IMR-90 (cell line): Measurements from ENCODE around the gene KDM4E. TPM values are rescaled to one million over a fixed set of nuclear protein-coding genes. Genes with fewer than 3 reads are reported as not detected.

Experiments used
- ATAC-seq: fragments of 200-7000 bp; cut with Tn5 transposase; 2 replicates; pipeline ENCODE4 v1.9.1; 2020; ENCODE audit warnings: low read depth, mild to moderate bottlenecking, moderate library complexity
- BruUV-seq: library from RNA; stranded (reverse); fragments of 400-500 nt; replicated peaks from 2 replicates; lab custom pipeline; 2021; lab: Mats Ljungman, UMichigan
- CTCF ChIA-PET: fragments of 300-600 bp; formaldehyde crosslinking; extraction: SDS; loops from one replicate; lab custom pipeline; 2021; ENCODE audit warnings: antibody characterized with exemption; lab: Yijun Ruan, JAX
- POLR2A ChIA-PET: fragments of 300-600 bp; sonication (Branson Sonifier 250); formaldehyde crosslinking; loops from one replicate; lab custom pipeline; 2022; ENCODE audit warnings: antibody characterized with exemption; ENCODE audit not compliant: unreplicated experiment; lab: Charles Lee
- DNase-seq: peaks from one replicate; pipeline ENCODE4 v3.0.0; 2013
- H2AFZ ChIP-seq: replicated peaks from 2 replicates; pipeline ENCODE3; 2013; ENCODE audit warnings: low read length, mild to moderate bottlenecking; ENCODE audit not compliant: poor library complexity
- H2AK5ac ChIP-seq: 2 replicates; pipeline ENCODE4 v1.6.1; 2013; ENCODE audit warnings: low read depth, low read length, inconsistent platforms
- H2AK9ac ChIP-seq: replicated peaks from 2 replicates; pipeline ENCODE3; 2013; ENCODE audit warnings: mild to moderate bottlenecking, low read depth, low read length, moderate library complexity; ENCODE audit not compliant: poor library complexity
- H2BK120ac ChIP-seq: 2 replicates; pipeline ENCODE4 v1.6.1; 2013; ENCODE audit warnings: low read depth, low read length, inconsistent platforms
- H2BK15ac ChIP-seq: 3 replicates; pipeline ENCODE4 v1.6.1; 2013; ENCODE audit warnings: low read depth, low read length, inconsistent platforms
- H2BK20ac ChIP-seq: 2 replicates; pipeline ENCODE4 v1.6.1; 2013; ENCODE audit warnings: low read depth, mild to moderate bottlenecking, inconsistent platforms, low read length, moderate library complexity
- H2BK5ac ChIP-seq: 2 replicates; pipeline ENCODE4 v1.6.1; 2013; ENCODE audit warnings: mild to moderate bottlenecking, low read depth, low read length, inconsistent platforms; ENCODE audit not compliant: poor library complexity, severe bottlenecking
- H3K14ac ChIP-seq: replicated peaks from 2 replicates; pipeline ENCODE4 v1.6.1; 2013; ENCODE audit warnings: low read depth, low read length, inconsistent platforms
- H3K18ac ChIP-seq: 2 replicates; pipeline ENCODE4 v1.6.1; 2013; ENCODE audit warnings: low read depth, low read length, control low read depth
- H3K23ac ChIP-seq: 2 replicates; pipeline ENCODE4 v1.6.1; 2013; ENCODE audit warnings: low read depth, low read length, inconsistent platforms
- H3K27ac ChIP-seq: 2 replicates; pipeline ENCODE4 v1.5.1; 2013; ENCODE audit warnings: mild to moderate bottlenecking, control low read depth, low read length; ENCODE audit not compliant: insufficient read depth
- H3K27me3 ChIP-seq: 2 replicates; pipeline ENCODE4 v1.6.1; 2013; ENCODE audit warnings: low read length; ENCODE audit not compliant: control insufficient read depth, insufficient read depth
- H3K36me3 ChIP-seq: 2 replicates; pipeline ENCODE4 v1.6.1; 2013; ENCODE audit warnings: low read length, mixed read lengths; ENCODE audit not compliant: control insufficient read depth, insufficient read depth
- H3K4ac ChIP-seq: 2 replicates; pipeline ENCODE4 v1.6.1; 2013; ENCODE audit warnings: low read depth, low read length, inconsistent platforms
- H3K4me1 ChIP-seq: 2 replicates; pipeline ENCODE4 v1.6.1; 2013; ENCODE audit warnings: low read length, mixed read lengths; ENCODE audit not compliant: control insufficient read depth, insufficient read depth
- H3K4me2 ChIP-seq: 2 replicates; pipeline ENCODE4 v1.6.1; 2013; ENCODE audit warnings: low read depth, mild to moderate bottlenecking, control low read depth, low read length, moderate library complexity
- H3K4me3 ChIP-seq: 2 replicates; pipeline ENCODE4 v1.5.1; 2013; ENCODE audit warnings: low read depth, mild to moderate bottlenecking, control low read depth, low read length, moderate library complexity; ENCODE audit not compliant: insufficient read depth
- H3K56ac ChIP-seq: 2 replicates; pipeline ENCODE4 v1.6.1; 2013; ENCODE audit warnings: low read length, inconsistent platforms; ENCODE audit not compliant: insufficient read depth; ENCODE audit errors: extremely low read depth
- H3K79me1 ChIP-seq, 2 experiments: 2 replicates each; pipeline ENCODE4 v1.6.1; 2013; ENCODE audit warnings: low read length in 2 of 2, inconsistent platforms in 1 of 2, low read depth in 1 of 2
- H3K9ac ChIP-seq: 2 replicates; pipeline ENCODE4 v1.6.1; 2013; ENCODE audit warnings: low read depth, low read length, control low read depth
- H3K9me1 ChIP-seq: 2 replicates; pipeline ENCODE4 v1.6.1; 2013; ENCODE audit warnings: low read length, inconsistent platforms; ENCODE audit not compliant: insufficient read depth
- H3K9me3 ChIP-seq: 2 replicates; pipeline ENCODE4 v1.6.1; 2013; ENCODE audit warnings: low read length; ENCODE audit not compliant: control insufficient read depth, insufficient read depth
- H4K20me1 ChIP-seq: 2 replicates; pipeline ENCODE4 v1.6.1; 2013; ENCODE audit warnings: low read length, inconsistent platforms; ENCODE audit not compliant: insufficient read depth
- H4K5ac ChIP-seq: 2 replicates; pipeline ENCODE4 v1.6.1; 2013; ENCODE audit warnings: mild to moderate bottlenecking, low read depth, low read length, control low read depth
- H4K8ac ChIP-seq, 2 experiments: 2 replicates each; pipeline ENCODE4 v1.6.1; 2013; ENCODE audit warnings: low read depth in 2 of 2, low read length in 2 of 2, control low read depth in 1 of 2, inconsistent platforms in 1 of 2
- H4K91ac ChIP-seq: 2 replicates; pipeline ENCODE4 v1.6.1; 2013; ENCODE audit warnings: low read depth, low read length, inconsistent platforms; ENCODE audit not compliant: insufficient read depth
- CEBPB ChIP-seq: IDR thresholded peaks from 2 replicates; pipeline ENCODE4 v1.6.1; 2012; ENCODE audit warnings: low read depth, low read length, improper control_type of control experiment
- CHD1 ChIP-seq: IDR thresholded peaks from 2 replicates; pipeline ENCODE4 v1.6.1; 2012; ENCODE audit warnings: low read depth, low read length, improper control_type of control experiment
- FOS ChIP-seq: fragments of 150-350 bp; IDR thresholded peaks from 2 replicates; pipeline ENCODE4 v1.6.1; 2016; ENCODE audit warnings: low read depth, low read length
- MXI1 ChIP-seq: IDR thresholded peaks from 2 replicates; pipeline ENCODE4 v1.6.1; 2012; ENCODE audit warnings: low read depth, mild to moderate bottlenecking, low read length, moderate library complexity, borderline replicate concordance
- POLR2A ChIP-seq: IDR thresholded peaks from 2 replicates; pipeline ENCODE4 v1.6.1; 2012; ENCODE audit warnings: mild to moderate bottlenecking, low read depth, low read length
- RCOR1 ChIP-seq: IDR thresholded peaks from 2 replicates; pipeline ENCODE4 v1.6.1; 2012; ENCODE audit warnings: mild to moderate bottlenecking, low read length, improper control_type of control experiment; ENCODE audit not compliant: insufficient replicate concordance
- WGBS, 2 experiments: methylation state at CpG; one replicate each; pipeline versions ENCODE4 v1.1.5 to v1.1.7; 2013; ENCODE audit warnings: missing lambda C conversion rate in 2 of 2; ENCODE audit not compliant: insufficient read length in 1 of 2; ENCODE audit errors: extremely low coverage in 2 of 2; 5-methylcytosine and 5-hydroxymethylcytosine counted together
- dilution Hi-C: fragments of 300-500 bp; cut with HindIII; formaldehyde crosslinking; loops from one replicate; pipeline ENCODE4 v1.14.3; 2018; ENCODE audit warnings: low sequenced_read_pairs; ENCODE audit not compliant: unreplicated experiment
- in situ Hi-C: fragments of 300-500 bp; cut with MboI; formaldehyde crosslinking; loops from 3 replicates; pipeline ENCODE4 v1.14.3; 2019; ENCODE audit warnings: low sequenced_read_pairs, inconsistent platforms, mixed read lengths
- intact Hi-C: fragments of 100-400 bp; cut with micrococcal nuclease; formaldehyde crosslinking; loops from 2 replicates; pipeline ENCODE4 v1.10.0; 2022
- polyA plus RNA-seq, 3 experiments: library from polyadenylated mRNA; depleted of rRNA; stranded (reverse); fragments of >200 nt; gene quantifications; 2 replicates each; pipeline ENCODE4 v1.2.3, GENCODE V29; 2012; ENCODE audit warnings: low replicate concordance in 1 of 3
- total RNA-seq: library from RNA; depleted of rRNA; stranded (reverse); fragments of >200 nt; gene quantifications from 2 replicates; pipeline ENCODE4 v1.2.3, GENCODE V29; 2012
- TF ChIP-seq, protein P1 (sequence below): conservative IDR thresholded peaks from 2 replicates; pipeline ENCODE4 v1.5.1; 2012; ENCODE audit warnings: mild to moderate bottlenecking, low read depth, low read length, improper control_type of control experiment
- TF ChIP-seq, protein P2 (sequence below): fragments of 150-350 bp; IDR thresholded peaks from 2 replicates; pipeline ENCODE4 v1.6.1; 2016; ENCODE audit warnings: low read depth, mild to moderate bottlenecking, low read length, moderate library complexity, borderline replicate concordance

Gene KDM4E
- total and polyA plus RNA-seq, 2 of the 4 experiments (the other 2 are of a cell fraction) = not detected

DNA sequence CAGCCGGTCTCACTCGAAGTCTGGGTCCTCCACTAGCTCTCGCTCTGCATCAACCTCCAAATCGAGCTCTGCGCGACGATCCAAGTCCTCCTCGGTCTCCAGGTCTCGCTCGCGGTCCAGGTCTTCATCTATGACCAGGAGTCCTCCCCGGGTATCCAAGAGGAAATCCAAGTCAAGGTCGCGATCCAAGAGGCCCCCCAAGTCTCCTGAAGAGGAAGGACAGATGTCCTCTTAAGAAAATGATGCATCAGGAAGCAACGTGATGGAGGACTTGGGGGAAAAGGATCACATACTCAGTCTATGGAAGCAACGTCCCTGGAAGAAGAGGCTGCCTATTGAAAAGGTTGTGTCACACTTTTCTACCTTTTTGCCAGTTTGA lies 42.8 kb downstream of the KDM4E start:
- in situ Hi-C loops (loop anchor here (25.0 kb wide), 1 partner anchor 1369 kb away; no protein-coding TSS in a partner anchor), intact Hi-C loops (loop anchor here (1.0 to 5.0 kb wide), 4 partner anchors 96 to 1359 kb away; partner anchors contain the start of genes CWC15 and KDM4D), dilution Hi-C loops (no loop called here)
- Histone ChIP-seq H3K4me1 (no peaks in the 10 kb centered on the region), H4K8ac (peak overlapping the region; percentile 37 to 64), H2BK20ac (0 out of 2 replicates have a peak overlapping the region, but pooled peaks have one; percentile 9), H3K9ac (peak overlapping the region; percentile 93), H4K91ac (peak overlapping the region; percentile 53), H3K18ac (peak overlapping the region; percentile 64), H3K4me2 (peak overlapping the region; percentile 98), H4K5ac (peak overlapping the region; percentile 94), H3K27ac (peak overlapping the region; percentile 85), H3K9me3 (no peaks in the 10 kb centered on the region), H2AK5ac (no peak overlapping the region; the same call in 1 of the 2 replicates), H3K4ac (peak overlapping the region; percentile 92), H3K9me1 (no peaks in the 10 kb centered on the region), H2BK120ac (peak overlapping the region; percentile 74), H2AFZ (peak overlapping the region; percentile 99), H2BK5ac (peak overlapping the region; percentile 91), H3K79me1 (peaks cover 9 to 22% of the 10 kb centered on the region in 2 experiments; a peak in 2 of 4 replicates), H2BK15ac (peak overlapping the region; percentile 57; the same call in 1 of the 3 replicates), H4K20me1 (no peaks in the 10 kb centered on the region), H3K36me3 (no peaks in the 10 kb centered on the region), H2AK9ac (peak overlapping the region; percentile 88), H3K14ac (peak overlapping the region; percentile 96), H3K4me3 (peak overlapping the region; percentile 91), H3K23ac (peak overlapping the region; percentile 93), H3K27me3 (no peaks in the 10 kb centered on the region), H3K56ac (peak overlapping the region; percentile 63)
- BruUV-seq = no TSS peak
- 0% methylated on average over 5 of the region's 16 CpGs; no CpG with 5 or more reads in 1 of the 2 experiments for WGBS, 2 experiments
- ATAC-seq (peak; percentile 1; the same call in 1 of the 2 replicates), DNase-seq (no peak)
- POLR2A ChIA-PET = interaction anchor here (0.7 kb wide), 2 partner anchors 50 to 1357 kb away, joined by 3 to 4 read pairs; no protein-coding TSS in a partner anchor
- CTCF ChIA-PET = interaction anchor here (1.0 to 1.8 kb wide), 5 partner anchors 11 to 444 kb away, joined by 3 to 16 read pairs (median 3); no protein-coding TSS in a partner anchor
- TF ChIP-seq, protein P1, sequence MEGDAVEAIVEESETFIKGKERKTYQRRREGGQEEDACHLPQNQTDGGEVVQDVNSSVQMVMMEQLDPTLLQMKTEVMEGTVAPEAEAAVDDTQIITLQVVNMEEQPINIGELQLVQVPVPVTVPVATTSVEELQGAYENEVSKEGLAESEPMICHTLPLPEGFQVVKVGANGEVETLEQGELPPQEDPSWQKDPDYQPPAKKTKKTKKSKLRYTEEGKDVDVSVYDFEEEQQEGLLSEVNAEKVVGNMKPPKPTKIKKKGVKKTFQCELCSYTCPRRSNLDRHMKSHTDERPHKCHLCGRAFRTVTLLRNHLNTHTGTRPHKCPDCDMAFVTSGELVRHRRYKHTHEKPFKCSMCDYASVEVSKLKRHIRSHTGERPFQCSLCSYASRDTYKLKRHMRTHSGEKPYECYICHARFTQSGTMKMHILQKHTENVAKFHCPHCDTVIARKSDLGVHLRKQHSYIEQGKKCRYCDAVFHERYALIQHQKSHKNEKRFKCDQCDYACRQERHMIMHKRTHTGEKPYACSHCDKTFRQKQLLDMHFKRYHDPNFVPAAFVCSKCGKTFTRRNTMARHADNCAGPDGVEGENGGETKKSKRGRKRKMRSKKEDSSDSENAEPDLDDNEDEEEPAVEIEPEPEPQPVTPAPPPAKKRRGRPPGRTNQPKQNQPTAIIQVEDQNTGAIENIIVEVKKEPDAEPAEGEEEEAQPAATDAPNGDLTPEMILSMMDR = no peak
- TF ChIP-seq CEBPB (no peak), CHD1 (no peak), FOS (no peak), RCOR1 (no peak), MXI1 (no peak), POLR2A (no peak)
- TF ChIP-seq, protein P2, sequence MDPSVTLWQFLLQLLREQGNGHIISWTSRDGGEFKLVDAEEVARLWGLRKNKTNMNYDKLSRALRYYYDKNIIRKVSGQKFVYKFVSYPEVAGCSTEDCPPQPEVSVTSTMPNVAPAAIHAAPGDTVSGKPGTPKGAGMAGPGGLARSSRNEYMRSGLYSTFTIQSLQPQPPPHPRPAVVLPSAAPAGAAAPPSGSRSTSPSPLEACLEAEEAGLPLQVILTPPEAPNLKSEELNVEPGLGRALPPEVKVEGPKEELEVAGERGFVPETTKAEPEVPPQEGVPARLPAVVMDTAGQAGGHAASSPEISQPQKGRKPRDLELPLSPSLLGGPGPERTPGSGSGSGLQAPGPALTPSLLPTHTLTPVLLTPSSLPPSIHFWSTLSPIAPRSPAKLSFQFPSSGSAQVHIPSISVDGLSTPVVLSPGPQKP = no peak
